GM19240 (cell line): Measurements from ENCODE around the gene BHLHE23.

ENCODE experiments used
- DNase-seq: peaks from one replicate; pipeline ENCODE4 v3.0.0; 2011; ENCODE audit warnings: low spot score; ENCODE audit not compliant: insufficient read length

The BHLHE23 gene

DNA sequence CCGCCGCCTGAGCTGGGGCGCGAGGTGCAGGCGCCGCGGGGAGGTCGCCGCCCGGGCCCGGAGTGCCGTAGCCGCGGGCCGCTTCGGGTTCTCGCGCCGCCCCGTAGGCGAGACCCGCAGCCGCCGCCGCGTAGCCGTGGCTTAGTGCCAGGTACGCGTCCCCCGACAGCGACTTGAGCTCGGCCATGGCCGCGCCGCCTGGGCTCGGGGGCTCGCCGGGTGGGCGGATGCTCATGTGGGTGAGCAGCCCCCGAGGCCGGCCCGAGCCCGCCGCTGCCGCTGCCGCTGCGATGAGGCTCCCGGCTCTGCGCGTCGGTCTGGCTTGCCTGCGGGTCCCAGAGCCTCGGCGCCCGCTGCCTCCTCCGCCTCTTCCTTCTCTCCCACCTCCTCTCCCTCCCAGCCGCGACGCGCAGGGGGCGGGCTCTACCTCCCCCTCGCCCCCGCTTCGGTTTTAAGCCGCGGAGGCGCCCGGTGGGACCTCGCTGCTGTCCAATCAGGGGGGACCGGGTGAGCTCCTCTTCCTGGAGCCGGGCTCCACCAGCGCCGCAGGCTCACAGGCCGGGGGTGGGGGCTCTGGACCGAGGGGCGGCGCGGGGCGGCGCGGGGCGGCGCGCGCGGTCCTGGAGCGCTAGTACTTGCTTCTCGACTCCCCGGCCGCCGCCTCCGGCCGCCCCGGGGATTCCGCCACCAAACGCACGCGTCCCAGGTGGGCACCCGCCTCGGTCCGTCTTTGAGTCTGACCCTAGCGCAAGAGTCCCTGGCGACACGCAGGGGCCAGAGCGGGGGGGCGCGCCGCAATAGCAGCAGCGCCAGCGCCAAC lies at the start of gene BHLHE23:
TSS of gene BHLHE23 (minus strand) at position 425 of the 820 bp plus-strand sequence. CDS start at position 235, 190 bp downstream.
- no peak for DNase-seq

DNA sequence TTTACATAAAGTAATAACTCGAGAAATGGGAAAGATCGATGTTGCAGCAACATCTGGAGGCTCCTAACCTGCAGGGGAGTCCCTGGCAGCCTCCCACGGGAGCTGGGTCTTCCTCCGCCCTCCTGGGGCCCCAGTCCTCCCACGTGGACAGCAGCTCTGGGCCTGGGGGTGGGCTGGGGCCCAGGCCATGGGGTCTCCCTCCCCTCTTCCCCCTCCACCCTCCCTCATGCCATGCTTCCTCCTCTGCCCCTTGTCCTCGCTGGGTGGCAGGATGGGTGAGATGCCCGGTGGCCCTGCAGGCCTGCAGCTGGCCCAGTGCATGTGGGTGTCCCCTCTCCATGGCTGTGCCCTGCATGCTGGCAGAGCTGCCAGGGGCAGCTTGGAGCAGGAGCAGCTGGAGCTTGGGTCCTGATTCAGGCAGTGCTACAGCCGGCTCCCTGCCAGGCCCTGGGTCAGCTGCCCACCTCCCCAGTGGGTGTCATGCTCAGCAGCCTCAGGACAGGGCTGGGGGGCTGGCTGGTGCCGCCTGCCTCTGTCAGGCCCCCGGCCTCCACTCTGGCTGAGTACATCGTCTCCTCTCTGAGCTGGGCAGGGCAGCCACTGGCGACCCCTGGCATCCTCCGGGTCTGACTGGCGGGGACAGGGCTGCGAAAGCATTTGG lies 48.9 kb upstream of the BHLHE23 start:
- no peak for DNase-seq

DNA sequence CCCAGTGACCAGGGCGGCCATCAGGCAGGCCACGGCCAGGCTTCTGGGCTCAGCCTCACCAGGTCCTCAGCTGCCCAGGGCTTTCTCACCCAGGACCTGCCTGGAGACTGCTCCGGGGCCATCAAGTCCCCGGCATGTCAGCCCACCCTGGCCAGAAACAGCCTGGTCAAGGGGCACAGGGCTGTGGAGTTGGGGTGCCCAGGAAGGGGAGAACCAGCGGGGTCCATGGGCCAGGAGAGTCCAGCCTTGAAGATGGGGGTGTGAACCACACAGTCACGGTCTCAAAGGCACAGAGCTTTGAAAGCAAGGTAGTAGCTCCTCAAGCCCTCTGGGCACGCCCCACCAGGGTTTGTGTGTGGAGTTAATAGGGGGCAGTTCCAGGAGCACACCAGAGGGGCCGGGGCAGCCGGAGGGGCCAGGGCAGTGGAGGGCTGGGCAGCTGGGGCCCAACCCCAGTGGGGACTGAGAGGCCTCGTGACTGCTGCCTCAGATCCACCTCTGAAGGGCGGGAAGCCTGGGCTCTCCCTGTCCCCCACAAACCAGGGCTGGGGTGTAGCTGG lies 48.0 kb upstream of the BHLHE23 start:
- no peak for DNase-seq

DNA sequence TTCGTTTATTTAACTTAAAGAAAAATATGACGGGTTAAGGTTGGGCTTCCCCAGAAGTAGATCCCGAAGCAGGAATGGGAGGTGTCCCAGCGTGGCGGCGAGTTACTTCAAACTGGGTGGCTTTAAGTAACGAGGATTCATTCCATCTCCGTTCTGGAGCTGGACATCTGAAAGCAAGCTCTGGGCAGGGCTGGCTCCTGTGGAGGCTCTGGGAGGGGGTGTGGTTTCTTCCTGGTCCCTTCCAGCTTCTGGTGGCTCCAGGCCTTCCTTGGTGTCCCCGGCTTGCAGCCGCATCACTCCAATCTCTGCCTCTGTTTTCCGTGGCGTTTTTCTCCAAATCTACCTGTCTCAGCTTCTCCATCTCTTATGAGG lies 47.3 kb upstream of the BHLHE23 start:
- DNase-seq, result no peak

DNA sequence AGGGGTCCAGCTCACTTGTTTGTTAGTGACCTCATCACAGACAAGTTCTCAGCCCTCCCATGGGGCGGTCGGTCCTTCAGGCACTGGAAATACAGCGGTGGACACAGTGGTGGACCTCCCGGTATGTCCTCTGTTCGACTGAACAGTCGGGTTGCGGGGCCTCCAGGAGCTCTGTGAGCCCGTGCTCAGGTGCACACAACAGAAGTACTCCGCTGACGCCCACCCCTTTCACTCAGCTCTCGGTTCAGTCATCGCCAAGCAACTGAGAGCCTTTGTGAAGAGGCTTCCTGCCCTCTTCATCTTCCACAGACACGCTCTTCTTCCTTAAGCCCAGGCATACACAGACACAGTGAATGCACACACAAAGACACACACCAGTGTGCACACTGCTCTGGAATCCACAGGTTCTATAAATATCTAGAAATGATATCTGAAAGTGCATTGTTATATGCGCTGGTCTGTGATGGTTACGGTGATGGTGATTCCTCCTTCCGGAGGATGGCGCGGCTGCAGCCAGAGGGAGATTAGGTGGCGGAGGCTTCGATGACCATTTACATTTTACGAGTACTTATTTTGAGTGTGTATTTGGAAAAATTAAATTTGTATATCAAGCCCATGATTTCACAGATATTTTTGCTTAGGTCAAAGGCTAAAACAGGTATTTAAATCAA lies 46.8 kb upstream of the BHLHE23 start:
- DNase-seq, result no peak

DNA sequence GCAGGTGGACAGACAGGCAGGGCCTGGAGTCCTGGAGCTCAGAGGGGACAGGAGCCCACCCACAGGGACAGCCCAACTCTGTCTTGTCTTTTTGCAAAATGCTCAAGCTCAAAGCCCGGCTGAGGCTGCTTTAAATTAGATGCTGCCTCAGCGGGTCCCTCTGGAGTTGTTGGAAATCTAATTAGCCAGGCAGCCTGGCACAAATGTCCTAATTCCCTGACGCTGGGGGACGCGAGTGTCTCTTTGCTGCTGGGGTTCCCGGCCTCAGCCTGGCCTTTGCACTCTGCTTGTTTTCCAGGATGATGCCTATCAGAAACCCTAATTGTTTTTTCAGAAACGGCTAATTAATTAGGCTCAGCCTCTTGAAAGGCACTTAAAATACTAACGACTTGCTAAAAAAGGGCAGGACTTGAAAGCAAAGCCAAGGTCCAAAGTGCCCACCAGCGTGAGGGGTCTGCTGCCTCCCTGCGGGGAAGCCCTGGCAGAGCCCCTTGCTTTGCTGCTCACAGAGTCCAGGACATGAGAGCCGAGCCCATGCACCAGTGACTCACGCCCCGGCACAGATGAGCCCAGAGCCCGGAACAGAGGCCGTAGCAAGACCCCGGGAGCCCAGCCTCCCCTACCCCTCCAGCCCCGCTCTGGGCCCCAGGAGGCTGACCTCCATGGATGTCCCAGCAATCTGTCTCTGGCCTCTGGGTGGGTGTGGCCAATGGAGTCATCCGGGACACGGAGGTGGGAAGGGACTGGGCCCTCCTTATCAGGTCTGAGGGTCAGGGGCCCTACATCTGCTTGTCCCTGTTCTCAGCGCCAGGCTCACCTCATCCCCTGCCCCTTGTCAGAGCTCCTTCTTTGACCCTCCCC lies 46.0 kb upstream of the BHLHE23 start:
- DNase-seq, result no peak

DNA sequence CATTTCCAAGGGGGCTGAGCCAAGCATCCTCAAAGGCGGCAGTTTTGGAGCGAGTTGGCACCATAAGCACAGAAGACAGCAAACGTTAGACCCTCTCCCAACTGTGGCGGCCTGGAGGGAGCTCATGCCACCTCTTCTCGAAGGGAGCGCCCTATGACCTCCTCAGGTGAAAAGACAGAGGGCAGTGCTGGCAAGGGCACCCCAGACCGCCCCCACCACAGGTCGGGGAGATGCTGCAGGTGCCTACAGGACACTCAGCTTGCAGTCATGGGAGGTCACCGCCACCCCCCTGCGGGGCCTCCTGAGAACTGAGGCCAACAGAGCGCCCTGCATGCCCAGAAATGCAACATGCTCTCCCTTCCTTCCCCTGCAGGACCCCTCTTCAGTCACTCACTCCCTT lies 45.1 kb upstream of the BHLHE23 start:
- no peak for DNase-seq

DNA sequence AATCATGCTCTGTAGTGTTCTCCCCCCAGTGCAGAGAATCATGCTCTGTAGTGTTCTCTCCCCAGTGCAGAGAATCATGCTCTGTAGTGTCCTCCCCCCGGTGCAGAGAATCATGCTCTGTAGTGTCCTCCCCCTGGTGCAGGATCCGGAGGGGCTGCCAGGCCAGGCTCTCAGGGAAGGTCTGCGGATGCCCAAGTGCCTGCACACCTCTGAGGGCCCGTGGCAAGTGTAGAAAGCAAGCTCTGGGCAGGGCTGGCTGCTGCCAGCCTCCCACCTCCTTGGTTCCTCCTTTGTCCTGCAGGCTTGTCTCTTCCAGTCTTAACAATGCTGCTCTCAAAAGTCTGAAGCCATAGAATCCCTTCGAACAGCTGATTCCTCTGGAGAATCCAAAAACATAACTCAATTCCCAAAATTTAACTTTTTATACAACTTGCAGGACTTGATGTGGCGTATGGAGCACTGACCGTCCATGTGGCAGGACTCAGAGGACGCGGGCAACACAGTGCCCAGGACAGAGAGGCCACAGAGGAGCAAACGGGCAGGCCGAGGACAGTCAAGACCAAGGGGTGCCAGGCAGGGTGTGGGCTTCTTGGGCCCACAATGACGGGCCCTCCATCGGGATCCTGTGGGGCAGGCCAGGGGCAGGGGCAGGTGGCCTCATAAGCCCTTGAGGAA lies 44.6 kb upstream of the BHLHE23 start:
- DNase-seq, result no peak

DNA sequence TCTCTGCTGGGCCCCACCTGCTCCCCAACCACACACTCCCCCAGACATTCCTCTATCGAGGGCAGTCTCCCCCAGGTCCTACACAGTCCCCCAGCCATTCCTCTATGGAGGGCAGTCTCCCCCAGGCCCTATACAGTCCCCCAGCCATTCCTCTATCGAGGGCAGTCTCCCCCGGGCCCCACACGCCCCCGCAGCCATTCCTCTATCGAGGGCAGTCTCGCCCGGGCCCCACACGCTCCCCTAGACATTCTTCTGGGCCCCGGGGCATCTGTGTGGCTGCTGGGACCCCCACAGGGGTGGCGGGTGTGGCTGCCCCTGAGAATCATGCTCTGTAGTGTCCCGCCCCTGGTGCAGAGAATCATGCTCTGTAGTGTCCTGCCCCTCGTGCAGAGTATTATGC lies 43.6 kb upstream of the BHLHE23 start:
- no peak for DNase-seq

DNA sequence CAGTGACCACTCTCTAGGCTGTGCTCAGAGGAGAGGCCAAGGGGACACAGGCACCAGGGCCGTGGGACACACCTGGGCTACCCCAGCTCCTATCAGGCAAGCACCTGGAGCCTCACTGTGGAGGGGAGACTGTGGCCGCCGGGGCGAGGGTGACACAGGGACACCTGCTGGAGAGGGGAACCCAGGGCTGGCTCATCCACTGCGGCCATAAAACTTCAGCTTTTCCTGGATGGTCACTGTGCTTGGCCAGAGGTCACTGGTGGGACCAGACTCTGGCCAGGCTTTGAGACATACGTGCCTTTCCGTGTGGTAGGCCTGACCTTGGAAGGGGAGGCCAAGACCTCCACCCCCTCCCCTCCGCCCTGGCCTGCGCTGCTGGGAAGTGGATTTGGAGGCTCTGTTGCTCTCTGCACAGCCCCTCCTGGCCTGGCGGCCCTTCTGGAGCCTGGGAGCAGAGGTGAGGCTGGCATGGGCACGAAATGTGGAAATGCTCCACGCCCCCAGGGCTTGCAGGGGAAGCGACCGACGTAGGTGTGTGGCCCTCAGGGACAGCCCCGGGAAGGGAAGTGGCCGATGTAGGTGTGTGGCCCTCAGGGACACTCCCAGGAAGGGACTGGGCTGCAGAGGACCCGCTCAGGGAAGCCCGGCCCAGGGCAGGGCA lies 42.9 kb upstream of the BHLHE23 start:
- DNase-seq, result no peak

DNA sequence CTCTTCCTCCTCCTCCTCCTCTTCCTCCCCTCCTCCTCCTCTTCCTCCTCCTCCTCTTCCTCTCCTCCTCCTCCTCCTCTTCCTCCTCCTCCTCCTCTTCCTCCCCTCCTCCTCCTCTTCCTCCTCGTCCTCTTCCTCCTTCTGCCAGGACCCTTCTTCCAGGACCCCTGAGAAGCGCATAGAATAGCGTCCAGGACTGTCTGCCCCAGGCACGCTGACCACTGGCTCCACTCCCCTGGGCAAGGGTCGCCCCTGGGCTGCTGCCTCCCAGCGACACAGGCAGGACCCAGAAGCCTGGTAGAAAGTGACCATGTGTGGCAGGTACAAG lies 42.4 kb upstream of the BHLHE23 start:
- DNase-seq, result no peak

DNA sequence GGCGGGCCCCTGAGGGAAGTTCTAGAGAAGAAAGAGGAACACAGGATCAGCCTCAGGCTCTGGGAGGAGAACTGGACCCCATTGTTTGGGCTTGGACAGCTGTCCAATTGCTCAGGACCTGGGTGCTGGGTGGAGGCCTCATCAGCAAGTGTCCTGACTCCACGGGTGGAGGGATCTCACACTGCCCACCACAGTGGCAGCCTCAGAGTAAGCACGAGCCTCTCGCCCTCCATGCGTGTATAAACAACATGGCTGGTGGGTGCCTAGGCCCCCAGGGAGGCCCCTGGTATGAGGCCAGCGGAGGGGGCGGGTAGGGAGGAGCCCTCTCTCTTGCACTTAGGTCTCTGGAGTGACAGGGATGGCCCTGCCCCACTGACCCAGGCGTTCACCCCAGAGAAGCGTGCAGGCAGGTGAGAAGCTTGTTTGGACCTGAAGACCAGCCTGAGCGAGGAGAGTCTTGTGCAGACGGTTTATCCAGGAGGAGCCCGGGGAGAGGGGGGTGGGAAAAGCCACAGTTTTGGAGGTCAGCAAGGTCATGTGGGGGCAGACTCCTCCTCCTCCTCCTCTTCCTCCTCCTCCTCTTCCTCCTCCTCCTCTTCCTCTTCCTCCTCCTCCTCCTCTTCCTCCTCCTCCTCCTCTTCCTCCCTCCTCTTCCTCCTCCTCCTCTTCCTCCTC lies 41.9 kb upstream of the BHLHE23 start:
- no peak for DNase-seq

DNA sequence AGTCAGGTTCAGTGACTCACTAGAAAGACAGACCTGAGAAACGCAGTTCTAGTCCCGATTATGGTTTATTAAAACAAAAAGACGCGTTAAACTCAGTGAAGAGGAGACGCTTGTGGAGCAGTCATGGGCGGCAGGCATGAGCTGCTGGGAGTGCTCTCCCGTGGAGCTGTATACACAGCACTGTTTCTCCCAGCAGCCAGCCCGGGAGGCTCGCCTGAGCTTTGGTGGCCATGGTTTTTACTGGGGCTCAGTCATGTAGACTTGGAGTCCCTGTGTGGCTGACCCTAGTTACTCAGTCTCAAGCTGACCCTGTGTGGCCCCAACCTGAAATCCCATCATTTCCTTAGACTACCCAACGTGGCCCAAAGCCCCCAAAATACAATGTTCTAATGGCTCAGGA lies 41.2 kb upstream of the BHLHE23 start:
- DNase-seq, result no peak

DNA sequence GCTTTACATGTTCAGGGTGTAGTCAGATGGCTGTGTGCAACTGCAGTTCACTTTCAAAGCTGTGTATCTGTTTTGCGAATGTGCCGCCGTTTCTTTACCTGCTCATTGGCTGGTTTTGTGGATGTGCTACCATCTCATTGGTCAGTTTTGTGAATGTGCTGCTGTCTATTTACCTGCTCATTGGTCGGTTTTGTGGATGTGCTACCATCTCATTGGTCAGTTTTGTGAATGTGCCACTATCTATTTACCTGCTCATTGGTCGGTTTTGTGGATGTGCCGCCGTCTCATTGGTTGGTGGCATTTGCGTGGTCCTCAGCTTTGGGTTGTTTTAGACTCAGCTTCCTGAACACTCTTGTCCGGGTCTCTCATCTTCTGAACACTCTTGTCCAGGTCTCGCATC lies 40.5 kb upstream of the BHLHE23 start:
- DNase-seq, result no peak

DNA sequence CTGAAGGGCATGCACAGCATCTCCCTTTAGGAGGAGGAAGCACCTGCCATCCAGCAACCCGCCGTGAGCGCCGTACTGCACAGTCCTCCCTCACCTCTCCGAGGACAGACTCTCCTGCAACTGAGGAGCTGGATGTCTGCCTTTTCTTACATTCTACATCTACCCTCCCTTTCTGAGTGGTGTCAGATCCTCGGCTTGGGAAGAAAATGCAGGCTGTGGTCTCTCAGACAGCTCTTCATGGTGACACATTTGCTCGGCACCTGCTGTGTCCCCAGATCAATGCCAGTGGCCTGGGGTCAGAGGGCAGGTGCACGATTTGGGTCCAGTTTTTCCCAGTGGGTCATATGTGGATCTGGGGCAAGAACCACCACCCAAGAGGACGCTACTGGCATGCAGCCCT lies 40.1 kb upstream of the BHLHE23 start:
- no peak for DNase-seq

DNA sequence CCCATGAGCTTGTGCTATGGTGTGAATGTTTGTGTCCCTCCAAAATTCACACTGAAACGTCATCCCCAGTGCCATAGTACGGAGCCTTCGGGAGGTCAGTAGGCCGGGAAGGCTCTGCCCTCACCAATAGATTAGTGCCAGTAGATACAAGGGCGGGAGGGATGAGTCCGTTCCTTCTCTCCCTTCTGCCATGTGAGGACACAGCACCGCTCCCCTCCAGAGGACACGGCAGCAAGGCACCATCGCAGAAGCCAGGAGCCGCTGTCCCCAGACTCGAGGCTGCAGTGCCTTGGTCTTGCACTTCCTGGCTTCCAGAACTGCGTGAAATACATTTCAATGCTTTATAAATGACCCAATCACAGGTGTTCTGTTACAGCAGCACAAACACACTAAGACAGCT lies 39.2 kb upstream of the BHLHE23 start:
- no peak for DNase-seq

DNA sequence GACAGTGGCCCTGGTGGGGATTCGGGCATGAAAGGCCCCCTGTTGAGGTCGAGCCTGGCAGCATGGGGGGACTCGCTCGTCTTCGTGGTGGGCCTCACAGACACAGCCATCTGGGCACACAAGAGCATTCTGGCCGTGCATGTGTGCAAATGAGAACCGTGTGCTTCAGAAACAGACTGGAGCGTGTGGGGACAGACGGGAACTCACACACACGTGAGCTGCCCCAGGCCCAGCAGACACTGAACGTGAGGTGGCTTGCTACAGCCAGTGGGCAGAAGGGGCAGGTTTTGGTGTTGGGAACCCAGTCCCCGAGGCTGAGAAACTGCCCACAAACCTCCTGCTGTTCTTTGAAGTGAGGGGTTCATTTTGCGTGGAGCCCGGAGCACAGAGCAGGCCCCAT lies 38.6 kb upstream of the BHLHE23 start:
- DNase-seq, result no peak

DNA sequence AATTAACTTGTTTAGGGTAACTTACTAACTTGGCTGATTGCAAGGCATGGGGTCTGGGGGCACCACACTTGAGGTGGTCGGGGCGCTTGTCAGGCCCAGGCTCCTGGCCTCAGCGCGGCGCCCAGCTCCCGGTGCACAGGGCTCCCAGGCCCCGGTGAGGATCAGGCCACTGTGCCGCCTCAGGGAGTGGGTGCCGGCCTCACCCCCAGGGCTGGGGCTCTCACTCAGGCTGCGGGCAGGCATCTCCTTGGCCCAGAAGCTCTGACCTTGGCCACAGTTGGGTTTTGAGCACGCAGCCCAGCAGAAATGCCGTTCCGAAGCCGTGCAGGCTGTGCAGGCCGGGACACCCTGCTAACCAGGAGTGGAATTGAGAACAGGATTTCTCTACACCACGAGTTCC lies 37.8 kb upstream of the BHLHE23 start:
- no peak for DNase-seq

DNA sequence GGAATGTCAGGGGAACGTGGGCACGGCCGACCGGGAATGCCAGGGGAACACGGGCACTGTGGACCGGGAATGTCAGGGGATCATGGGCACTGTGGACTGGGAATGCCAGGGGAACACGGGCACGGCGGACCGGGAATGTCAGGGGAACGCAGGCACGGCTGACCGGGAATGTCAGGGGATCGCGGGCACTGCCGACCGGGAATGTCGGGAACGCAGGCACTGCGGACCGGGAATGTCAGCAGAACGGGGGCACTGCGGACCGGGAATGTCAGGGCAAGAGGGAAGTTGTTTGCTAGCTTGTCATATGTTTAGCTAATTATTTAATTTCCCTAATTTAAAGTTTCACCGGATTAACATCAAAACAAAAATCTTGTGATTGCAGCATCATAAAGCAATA lies 37.4 kb upstream of the BHLHE23 start:
- DNase-seq, result no peak
